Endothelial cell of umbilical vein (primary cell): Measurements from ENCODE around the gene MACROH2A1. TPM values are rescaled to one million over a fixed set of nuclear protein-coding genes. Genes with fewer than 3 reads are reported as not detected.

Source experiments
- BruUV-seq: library from RNA; stranded (reverse); fragments of 400-500 nt; replicated peaks from 2 replicates; lab custom pipeline; 2021; lab: Mats Ljungman, UMichigan
- CTCF ChIA-PET: fragments of 300-600, 350-600 bp; sonication (Branson Sonifier 250); formaldehyde crosslinking; loops from one replicate; lab custom pipeline; 2021; ENCODE audit warnings: antibody characterized with exemption, inconsistent platforms; lab: Charles Lee
- POLR2A ChIA-PET: fragments of 300-600, 350-600 bp; sonication (Branson Sonifier 250); formaldehyde crosslinking; loops from one replicate; lab custom pipeline; 2021; ENCODE audit warnings: antibody characterized with exemption, inconsistent platforms; lab: Charles Lee
- DNase-seq: peaks from one replicate; pipeline ENCODE4 v3.0.0-alpha.2; 2011; ENCODE audit warnings: low read depth, low spot score
- FAIRE-seq: peaks from 2 replicates; lab custom pipeline; 2011; peaks lifted over from hg19 to GRCh38; lab: Jason Lieb, UNC
- H2AFZ ChIP-seq: 2 replicates; pipeline ENCODE4 v1.6.0; 2012; ENCODE audit warnings: low read depth, low read length, control low read depth, inconsistent platforms
- H3K27ac ChIP-seq: 2 replicates; pipeline ENCODE4 v1.5.1; 2011; ENCODE audit warnings: low read depth, mild to moderate bottlenecking, control low read depth, low read length, moderate library complexity; ENCODE audit not compliant: insufficient read depth
- H3K27me3 ChIP-seq, 2 experiments: 2 replicates each; pipeline versions ENCODE4 v1.6.0 to v1.6.1; 2011; ENCODE audit warnings: low read length in 2 of 2, mixed read lengths in 1 of 2; ENCODE audit not compliant: control insufficient read depth in 2 of 2, insufficient read depth in 2 of 2
- H3K36me3 ChIP-seq, 2 experiments: 2 replicates in 1 of 2; 3 replicates in 1 of 2; pipeline ENCODE4 v1.5.1; 2011; ENCODE audit warnings: low read length in 2 of 2, mild to moderate bottlenecking in 1 of 2, moderate library complexity in 1 of 2; ENCODE audit not compliant: control insufficient read depth in 2 of 2, insufficient read depth in 2 of 2; ENCODE audit errors: extremely low read depth in 1 of 2
- H3K4me1 ChIP-seq: 3 replicates; pipeline ENCODE4 v1.5.1; 2011; ENCODE audit warnings: mild to moderate bottlenecking, low read length; ENCODE audit not compliant: control insufficient read depth, insufficient read depth; ENCODE audit errors: extremely low read depth
- H3K4me2 ChIP-seq: 2 replicates; pipeline ENCODE4 v1.6.1; 2011; ENCODE audit warnings: low read length, control low read depth, mixed read lengths; ENCODE audit not compliant: insufficient read depth
- H3K4me3 ChIP-seq, 3 experiments: fragments of 200-600 bp in 1 of 3; sonication (generic), shearing (Covaris generic) in 1 of 3; replicated peaks in 1 of 3; 2 replicates each; pipeline ENCODE4 v1.5.1; 2011 to 2016; ENCODE audit warnings: control low read depth in 3 of 3, low read length in 3 of 3, mild to moderate bottlenecking in 2 of 3, inconsistent platforms in 1 of 3, low read depth in 1 of 3, moderate library complexity in 1 of 3; ENCODE audit not compliant: insufficient read depth in 1 of 3
- H3K79me2 ChIP-seq: 2 replicates; pipeline ENCODE4 v1.6.0; 2012; ENCODE audit warnings: low read length, inconsistent platforms; ENCODE audit not compliant: control insufficient read depth, insufficient read depth
- H3K9ac ChIP-seq: replicated peaks from 2 replicates; pipeline ENCODE3; 2011; ENCODE audit warnings: low read length, control low read depth; ENCODE audit not compliant: insufficient read depth; ENCODE audit errors: extremely low read depth
- H3K9me1 ChIP-seq: replicated peaks from 3 replicates; pipeline ENCODE4 v1.6.0; 2011; ENCODE audit warnings: mild to moderate bottlenecking, low read length; ENCODE audit not compliant: control insufficient read depth, insufficient read depth; ENCODE audit errors: extremely low read depth
- H3K9me3 ChIP-seq: replicated peaks from 2 replicates; pipeline ENCODE4 v1.5.1; 2012; ENCODE audit warnings: low read length, inconsistent platforms; ENCODE audit not compliant: control insufficient read depth, insufficient read depth
- H4K20me1 ChIP-seq: replicated peaks from 2 replicates; pipeline ENCODE3; 2011; ENCODE audit warnings: mild to moderate bottlenecking, low read length; ENCODE audit not compliant: control insufficient read depth, insufficient read depth; ENCODE audit errors: extremely low read depth
- EZH2 ChIP-seq: IDR thresholded peaks from 2 replicates; pipeline ENCODE4 v1.6.1; 2012; ENCODE audit warnings: borderline replicate concordance, low read depth, mild to moderate bottlenecking, moderate library complexity, low read length, inconsistent platforms; ENCODE audit not compliant: severe bottlenecking
- FOS ChIP-seq: IDR thresholded peaks from 2 replicates; pipeline ENCODE4 v1.6.1; 2011; ENCODE audit warnings: mild to moderate bottlenecking, low read length, moderate library complexity, borderline replicate concordance; ENCODE audit not compliant: insufficient read depth
- GATA2 ChIP-seq: IDR thresholded peaks from 2 replicates; pipeline ENCODE4 v1.7.0; 2011; ENCODE audit warnings: low read depth, mild to moderate bottlenecking, moderate library complexity, mixed read lengths, low read length; ENCODE audit not compliant: insufficient read length, insufficient read depth
- JUN ChIP-seq: IDR thresholded peaks from 2 replicates; pipeline ENCODE4 v1.6.1; 2011; ENCODE audit warnings: borderline replicate concordance, low read depth; ENCODE audit not compliant: insufficient read length, insufficient read depth
- MYC ChIP-seq: IDR thresholded peaks from one replicate; pipeline ENCODE4 v1.6.1; 2011; ENCODE audit warnings: mild to moderate bottlenecking, low read depth, low read length
- POLR2A ChIP-seq: IDR thresholded peaks from 2 replicates; pipeline ENCODE4 v1.6.1; 2012; ENCODE audit warnings: low read depth, mild to moderate bottlenecking, control low read depth, low read length
- POLR2AphosphoS5 ChIP-seq: IDR thresholded peaks from 2 replicates; pipeline ENCODE4 v1.6.1; 2012; ENCODE audit warnings: low read depth, mild to moderate bottlenecking, control low read depth, low read length, moderate library complexity; ENCODE audit not compliant: insufficient read depth
- dilution Hi-C: fragments of 300-500 bp; cut with MboI; formaldehyde crosslinking; loops from one replicate; pipeline ENCODE4 v1.15.0; 2019; ENCODE audit warnings: low sequenced_read_pairs; ENCODE audit not compliant: extremely low pct_ligation_motif_present
- intact Hi-C: fragments of 100-400 bp; cut with micrococcal nuclease; formaldehyde crosslinking; loops from one replicate; pipeline ENCODE4 v1.10.0; 2022
- polyA plus RNA-seq, 4 experiments: library from polyadenylated mRNA; depleted of rRNA in 3 of 4; stranded (reverse) in 3 of 4; unstranded in 1 of 4; fragments of >200 nt; gene quantifications; 2 replicates each; pipeline versions ENCODE4 v1.2.1 to v1.2.3, GENCODE V29; 2011 to 2012; ENCODE audit warnings: missing spikeins in 1 of 4
- total RNA-seq: library from RNA; stranded (reverse); gene quantifications from 2 replicates; pipeline ENCODE4 v1.2.3, GENCODE V29; 2021
- TF ChIP-seq, protein P1 (sequence below), 2 donors: IDR thresholded peaks; 1 replicate in 1 of 2; 2 replicates in 1 of 2; pipeline ENCODE4 v1.5.1; 2011; ENCODE audit warnings: low read length in 2 of 2, mild to moderate bottlenecking in 2 of 2, moderate library complexity in 2 of 2, control low read depth in 1 of 2, inconsistent platforms in 1 of 2, low read depth in 1 of 2; ENCODE audit not compliant: insufficient read depth in 1 of 2; ENCODE audit errors: extremely low read depth in 1 of 2
- TF ChIP-seq, protein P2 (sequence below): IDR thresholded peaks from 2 replicates; pipeline ENCODE4 v1.6.1; 2011; ENCODE audit not compliant: insufficient read depth, insufficient read length

MACROH2A1 gene
- total and polyA plus RNA-seq, 2 donors (not counting 3 experiments of a cell fraction or from before 2014, with no cell fraction given), result 89.3 to 147 TPM

DNA sequence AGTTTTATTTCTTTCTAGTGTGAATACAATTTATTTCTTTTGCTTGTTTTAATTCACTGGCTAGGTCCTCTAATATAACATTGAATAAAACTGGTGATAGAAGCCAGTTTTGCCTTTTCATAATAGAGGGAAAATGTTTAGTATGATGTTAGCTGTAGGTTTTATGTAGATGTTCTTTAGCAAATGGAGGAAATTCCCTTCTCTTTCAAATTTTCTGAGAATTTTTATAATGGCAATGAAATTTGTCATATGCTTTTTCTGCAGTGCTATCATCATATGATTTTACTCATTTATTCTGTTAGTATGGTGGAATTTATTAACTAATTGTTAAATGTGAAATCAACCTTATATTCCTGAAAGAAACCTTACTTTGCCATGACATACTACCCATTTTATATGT, 18.1 kb upstream of the MACROH2A1 start:
- FAIRE-seq (no peak), DNase-seq (no peak)
- dilution Hi-C loops (no loop called here), intact Hi-C loops (no loop called here)
- ChIA-PET CTCF (no interaction called here), POLR2A (no interaction called here)
- Histone ChIP-seq H3K4me3 (no peak overlapping the region), H3K4me2 (no peak overlapping the region), H3K79me2 (no peaks in the 10 kb centered on the region), H3K9ac (no peak overlapping the region), H3K4me1 (no peaks in the 10 kb centered on the region), H3K9me3 (no peaks in the 10 kb centered on the region), H3K27ac (no peak overlapping the region), H3K27me3 (peaks cover 12 to 67% of the 10 kb centered on the region in 2 experiments), H4K20me1 (no peaks in the 10 kb centered on the region), H3K9me1 (no peaks in the 10 kb centered on the region), H3K36me3 (no peaks in the 10 kb centered on the region), H2AFZ (no peak overlapping the region)
- BruUV-seq, result no TSS peak
- TF ChIP-seq POLR2A (no peak), POLR2AphosphoS5 (no peak), MYC (no peak), JUN (no peak), GATA2 (no peak), EZH2 (no peak), FOS (no peak)
- TF ChIP-seq, protein P1, sequence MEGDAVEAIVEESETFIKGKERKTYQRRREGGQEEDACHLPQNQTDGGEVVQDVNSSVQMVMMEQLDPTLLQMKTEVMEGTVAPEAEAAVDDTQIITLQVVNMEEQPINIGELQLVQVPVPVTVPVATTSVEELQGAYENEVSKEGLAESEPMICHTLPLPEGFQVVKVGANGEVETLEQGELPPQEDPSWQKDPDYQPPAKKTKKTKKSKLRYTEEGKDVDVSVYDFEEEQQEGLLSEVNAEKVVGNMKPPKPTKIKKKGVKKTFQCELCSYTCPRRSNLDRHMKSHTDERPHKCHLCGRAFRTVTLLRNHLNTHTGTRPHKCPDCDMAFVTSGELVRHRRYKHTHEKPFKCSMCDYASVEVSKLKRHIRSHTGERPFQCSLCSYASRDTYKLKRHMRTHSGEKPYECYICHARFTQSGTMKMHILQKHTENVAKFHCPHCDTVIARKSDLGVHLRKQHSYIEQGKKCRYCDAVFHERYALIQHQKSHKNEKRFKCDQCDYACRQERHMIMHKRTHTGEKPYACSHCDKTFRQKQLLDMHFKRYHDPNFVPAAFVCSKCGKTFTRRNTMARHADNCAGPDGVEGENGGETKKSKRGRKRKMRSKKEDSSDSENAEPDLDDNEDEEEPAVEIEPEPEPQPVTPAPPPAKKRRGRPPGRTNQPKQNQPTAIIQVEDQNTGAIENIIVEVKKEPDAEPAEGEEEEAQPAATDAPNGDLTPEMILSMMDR (IDR thresholded peaks at IDR 0.05; ENCODE audit: extremely low read depth in 1 of 2, insufficient read depth in 1 of 2, low read depth in 1 of 2, low read length in 2 of 2), result no peak
- TF ChIP-seq, protein P2, sequence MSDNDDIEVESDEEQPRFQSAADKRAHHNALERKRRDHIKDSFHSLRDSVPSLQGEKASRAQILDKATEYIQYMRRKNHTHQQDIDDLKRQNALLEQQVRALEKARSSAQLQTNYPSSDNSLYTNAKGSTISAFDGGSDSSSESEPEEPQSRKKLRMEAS, result no peak
